ENCODE data around the gene RTEL1.

- TF ChIP-seq CTCF (IDR thresholded peaks at IDR 0.05; ENCODE audit: borderline replicate concordance, extremely low read depth, low read length, poor library complexity, severe bottlenecking) (no peak), EZH2 (IDR thresholded peaks at IDR 0.05; ENCODE audit: borderline replicate concordance, low read depth, low read length, severe bottlenecking) (no peak)
Observed at GRCh38 chr20:63620991-63621390, 37.1 kb upstream of the RTEL1 start.

Data from DND-41 (cell line).